Ascending aorta (tissue), 2 donors: ENCODE results near the gene MALRD1. TPM values are rescaled to one million over a fixed set of nuclear protein-coding genes. Genes with fewer than 3 reads are reported as not detected.
"Not testable (repeated sequence)": the region's sequence is repeated elsewhere in the genome, so short reads cannot be mapped to it uniquely, and the experiment has no call there.

ENCODE experiments used
- DNase-seq, 2 donors: peaks; one replicate each; pipeline ENCODE4 v3.0.0-alpha.2; 2019; ENCODE audit warnings: low spot score in 2 of 2
- H3K27ac ChIP-seq, 2 donors: fragments of 200-600 bp; sonication (generic); one replicate each; pipeline ENCODE4 v1.5.1; 2016 to 2017; ENCODE audit warnings: mild to moderate bottlenecking in 1 of 2
- H3K27me3 ChIP-seq: fragments of 200-600 bp; sonication (generic); one replicate; pipeline ENCODE4 v1.5.1; 2017
- H3K36me3 ChIP-seq, 2 donors: fragments of 200-600 bp; sonication (generic); one replicate each; pipeline ENCODE4 v1.5.1; 2016
- H3K4me1 ChIP-seq, 2 donors: fragments of 200-600 bp; sonication (generic); one replicate each; pipeline ENCODE4 v1.5.1; 2016 to 2017; ENCODE audit warnings: mild to moderate bottlenecking in 1 of 2
- H3K4me3 ChIP-seq, 2 donors: fragments of 200-600 bp; sonication (generic); one replicate each; pipeline ENCODE4 v1.5.1; 2016 to 2017; ENCODE audit warnings: mild to moderate bottlenecking in 1 of 2
- H3K9me3 ChIP-seq, 2 donors: fragments of 200-600 bp; sonication (generic); one replicate each; pipeline ENCODE4 v1.5.1; 2016
- intact Hi-C: fragments of 100-400 bp; cut with DNase I; formaldehyde crosslinking; loops from one replicate; pipeline ENCODE4 v1.15.1; 2023
- total RNA-seq: library from RNA; depleted of rRNA; stranded (reverse); fragments of >200 nt; gene quantifications from one replicate; pipeline ENCODE4 v1.1.0, GENCODE V29; 2016
- TF ChIP-seq, protein P1 (sequence below), 3 experiments: fragments of 200-600 bp in 2 of 3; fragments of 450-650 bp in 1 of 3; sonication (generic) in 2 of 3; IDR thresholded peaks; one replicate each; pipeline ENCODE4 v1.5.1; 2016 to 2019; ENCODE audit warnings: antibody characterized with exemption in 3 of 3, mild to moderate bottlenecking in 1 of 3, moderate library complexity in 1 of 3

MALRD1 gene
- total RNA-seq, 1 donor from 2014 or later: not detected

DNA sequence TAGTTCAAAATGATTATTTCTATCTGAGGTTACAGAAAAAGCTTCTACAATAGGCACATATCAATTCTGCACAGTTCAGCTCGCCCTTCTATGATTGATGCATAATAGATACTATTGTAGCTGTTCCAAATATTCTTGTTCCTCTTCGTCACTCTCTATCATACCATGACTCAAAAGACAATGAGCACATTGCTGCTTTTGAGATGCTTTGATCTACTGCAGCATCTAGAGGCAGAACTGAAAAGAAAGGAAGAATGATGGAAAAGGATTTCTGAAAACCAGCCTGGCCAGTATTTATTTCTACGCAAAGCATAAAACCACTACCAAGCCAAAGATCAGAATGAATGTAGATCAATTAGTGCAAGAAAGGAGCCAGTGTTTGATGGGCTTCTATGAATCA, 708.3 kb downstream of the MALRD1 start:
- no peak overlapping the region for H3K27ac ChIP-seq

DNA sequence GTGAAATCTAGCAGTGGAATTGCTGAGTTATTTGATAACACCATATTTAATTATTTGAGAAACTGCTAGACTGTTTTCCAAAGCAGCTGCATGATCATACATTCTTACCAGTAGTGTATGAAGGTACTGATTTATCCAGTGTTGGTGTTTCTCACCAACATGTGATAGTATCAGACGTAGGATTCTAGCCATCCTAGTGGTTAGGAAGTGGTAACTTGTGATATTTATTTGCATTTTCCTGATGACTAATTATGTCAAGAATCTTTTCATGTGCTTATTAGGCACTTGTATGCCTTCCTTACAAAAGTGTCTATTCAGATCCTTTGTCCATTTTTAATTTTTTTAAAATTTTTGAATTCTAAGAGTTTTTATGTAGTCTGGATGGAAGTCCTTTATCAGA, 713.4 kb downstream of the MALRD1 start:
- DNase-seq: no peak
- no peaks in the 10 kb centered on the region for H3K4me1 ChIP-seq
- intact Hi-C loops: no loop called here

More for the DNA sequence above, 708.3 kb downstream of the MALRD1 start:
- Histone ChIP-seq H3K4me3 (no peak overlapping the region), H3K4me1 (no peaks in the 10 kb centered on the region), H3K27me3 (no peaks in the 10 kb centered on the region), H3K9me3 (no peaks in the 10 kb centered on the region), H3K36me3 (no peaks in the 10 kb centered on the region)
- TF ChIP-seq, protein P1, sequence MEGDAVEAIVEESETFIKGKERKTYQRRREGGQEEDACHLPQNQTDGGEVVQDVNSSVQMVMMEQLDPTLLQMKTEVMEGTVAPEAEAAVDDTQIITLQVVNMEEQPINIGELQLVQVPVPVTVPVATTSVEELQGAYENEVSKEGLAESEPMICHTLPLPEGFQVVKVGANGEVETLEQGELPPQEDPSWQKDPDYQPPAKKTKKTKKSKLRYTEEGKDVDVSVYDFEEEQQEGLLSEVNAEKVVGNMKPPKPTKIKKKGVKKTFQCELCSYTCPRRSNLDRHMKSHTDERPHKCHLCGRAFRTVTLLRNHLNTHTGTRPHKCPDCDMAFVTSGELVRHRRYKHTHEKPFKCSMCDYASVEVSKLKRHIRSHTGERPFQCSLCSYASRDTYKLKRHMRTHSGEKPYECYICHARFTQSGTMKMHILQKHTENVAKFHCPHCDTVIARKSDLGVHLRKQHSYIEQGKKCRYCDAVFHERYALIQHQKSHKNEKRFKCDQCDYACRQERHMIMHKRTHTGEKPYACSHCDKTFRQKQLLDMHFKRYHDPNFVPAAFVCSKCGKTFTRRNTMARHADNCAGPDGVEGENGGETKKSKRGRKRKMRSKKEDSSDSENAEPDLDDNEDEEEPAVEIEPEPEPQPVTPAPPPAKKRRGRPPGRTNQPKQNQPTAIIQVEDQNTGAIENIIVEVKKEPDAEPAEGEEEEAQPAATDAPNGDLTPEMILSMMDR (IDR thresholded peaks at IDR 0.05): no peak
- intact Hi-C loops: no loop called here
- no peak for DNase-seq

DNA sequence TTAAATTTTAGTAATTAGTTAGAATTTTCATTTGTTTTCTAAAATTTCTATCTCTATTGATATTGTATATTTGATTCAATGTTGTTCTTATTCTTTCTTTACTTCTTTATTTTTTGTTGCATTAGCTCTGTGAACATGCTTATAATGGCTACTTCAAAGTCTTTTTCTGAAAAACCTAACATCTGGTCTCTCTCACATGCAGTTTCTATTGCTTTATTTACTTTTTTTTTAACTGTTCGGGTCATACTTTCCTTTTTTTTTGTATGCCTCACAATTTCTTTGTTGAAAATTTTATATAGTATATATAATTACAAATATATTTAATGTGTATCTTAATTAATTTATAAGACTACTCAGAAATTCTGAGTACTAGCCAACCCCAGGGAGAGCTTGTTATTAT, 715.5 kb downstream of the MALRD1 start:
- Histone ChIP-seq H3K4me1 (no peaks in the 10 kb centered on the region), H3K9me3 (no peaks in the 10 kb centered on the region), H3K27me3 (no peaks in the 10 kb centered on the region), H3K27ac (no peak overlapping the region), H3K4me3 (no peak overlapping the region), H3K36me3 (no peaks in the 10 kb centered on the region)
- no peak for DNase-seq
- TF ChIP-seq, protein P1 (IDR thresholded peaks at IDR 0.05): no peak
- intact Hi-C loops: no loop called here

More for the DNA sequence above, 713.4 kb downstream of the MALRD1 start:
- H3K4me3 ChIP-seq: no peak overlapping the region
- H3K36me3 ChIP-seq: no peaks in the 10 kb centered on the region
- H3K27ac ChIP-seq: no peak overlapping the region
- H3K27me3 ChIP-seq: no peaks in the 10 kb centered on the region
- TF ChIP-seq, protein P1 (IDR thresholded peaks at IDR 0.05): no peak
- H3K9me3 ChIP-seq: no peaks in the 10 kb centered on the region

DNA sequence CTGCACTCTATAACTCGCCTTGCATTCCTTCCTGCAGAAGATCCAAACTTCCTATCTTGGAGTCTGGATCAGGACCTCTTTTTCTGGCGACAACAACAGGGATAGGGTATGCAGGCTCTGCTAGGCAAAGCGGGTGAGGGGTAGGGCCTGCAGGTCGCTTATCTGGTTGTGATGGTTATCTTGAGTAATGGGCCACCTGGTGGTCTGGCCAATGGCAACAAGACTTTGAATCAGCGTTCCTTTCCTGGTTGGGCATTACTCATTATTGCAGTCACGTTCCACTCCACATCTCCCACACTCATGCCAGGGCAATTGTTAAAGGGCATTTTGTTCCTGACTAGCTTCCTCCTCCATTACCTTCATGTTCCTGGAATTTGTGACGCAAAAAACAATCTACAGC, 719.3 kb downstream of the MALRD1 start:
- intact Hi-C loops: no loop called here
- TF ChIP-seq, protein P1 (IDR thresholded peaks at IDR 0.05): no peak
- no peaks in the 10 kb centered on the region for H3K4me1 ChIP-seq
- H3K9me3 ChIP-seq: no peaks in the 10 kb centered on the region
- no peaks in the 10 kb centered on the region for H3K36me3 ChIP-seq
- no peak overlapping the region for H3K27ac ChIP-seq
- no peak overlapping the region for H3K4me3 ChIP-seq
- no peaks in the 10 kb centered on the region for H3K27me3 ChIP-seq
- no peak for DNase-seq

DNA sequence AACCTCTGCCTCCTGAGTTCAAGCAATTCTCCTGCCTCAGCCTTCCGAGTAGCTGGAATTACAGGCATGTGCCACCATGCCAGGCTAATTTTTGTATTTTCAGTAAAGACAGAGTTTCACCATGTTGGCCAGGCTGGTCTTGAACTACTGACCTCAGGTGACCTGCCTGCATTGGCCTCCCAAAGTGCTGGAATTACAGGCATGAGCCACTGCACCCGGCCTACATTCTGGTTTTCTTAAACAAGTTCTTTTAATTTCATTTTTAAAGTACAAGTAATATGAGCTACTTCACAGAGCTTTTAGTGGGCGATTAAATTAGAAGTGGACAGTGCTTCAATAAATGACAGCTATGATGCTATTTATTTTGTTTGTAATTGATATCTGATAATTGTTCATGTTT, 721.2 kb downstream of the MALRD1 start:
- intact Hi-C loops, H3K27ac ChIP-seq: not testable (repeated sequence)

DNA sequence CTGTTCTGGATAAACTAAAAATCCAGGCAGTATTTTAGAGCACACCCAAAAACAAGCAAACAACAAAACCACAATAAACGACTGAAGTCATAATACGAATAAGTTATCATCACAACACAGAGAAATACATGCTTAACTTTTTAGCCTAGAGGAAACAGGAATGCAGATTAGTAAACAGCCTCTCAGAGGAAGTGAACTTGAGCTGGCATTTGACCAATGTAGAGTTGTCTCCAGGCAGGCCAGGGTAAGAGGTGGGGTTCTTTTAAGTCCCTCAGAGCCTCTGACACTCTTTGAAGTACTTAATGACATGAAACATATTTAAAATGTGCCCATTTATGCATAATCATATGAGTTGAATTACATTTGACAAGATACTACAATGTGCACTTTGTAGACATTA, 724.4 kb downstream of the MALRD1 start:
- TF ChIP-seq, protein P1 (IDR thresholded peaks at IDR 0.05): no peak
- H3K9me3 ChIP-seq: no peaks in the 10 kb centered on the region
- H3K27ac ChIP-seq: no peak overlapping the region
- intact Hi-C loops: no loop called here
- H3K27me3 ChIP-seq: no peaks in the 10 kb centered on the region
- no peaks in the 10 kb centered on the region for H3K36me3 ChIP-seq
- no peak overlapping the region for H3K4me3 ChIP-seq
- no peaks in the 10 kb centered on the region for H3K4me1 ChIP-seq
- no peak for DNase-seq

More for the DNA sequence above, 721.2 kb downstream of the MALRD1 start:
- not testable (repeated sequence) for H3K4me3 ChIP-seq, H3K27me3 ChIP-seq, DNase-seq, H3K36me3 ChIP-seq, H3K4me1 ChIP-seq, H3K9me3 ChIP-seq
